Measurements from ENCODE around the gene BFSP2. TPM values are rescaled to one million over a fixed set of nuclear protein-coding genes. Genes with fewer than 3 reads are reported as not detected.

BFSP2 gene
- total RNA-seq, 2 donors from 2014 or later = not detected

DNA sequence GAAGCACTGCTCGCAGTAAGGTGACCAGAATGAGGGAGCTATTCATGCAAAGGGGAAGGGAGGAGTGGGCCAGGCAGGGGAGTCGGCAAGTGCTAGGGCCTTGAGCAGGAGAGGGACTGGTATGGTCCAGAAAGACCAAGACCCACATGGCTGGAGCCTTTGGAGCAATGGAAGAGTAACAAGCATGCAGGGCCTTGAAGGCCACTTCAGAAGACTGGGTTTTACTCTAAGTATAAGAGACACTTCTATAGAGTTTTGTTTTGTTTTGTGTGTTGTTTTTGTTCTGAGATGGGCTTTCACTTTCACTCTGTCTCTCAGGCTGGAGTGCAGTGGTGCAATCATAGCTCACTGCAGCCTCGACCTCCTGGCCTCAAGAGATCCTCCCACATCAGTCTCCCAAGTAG, 42.0 kb downstream of the BFSP2 start:
- H3K4me3 ChIP-seq = no peak overlapping the region

DNA sequence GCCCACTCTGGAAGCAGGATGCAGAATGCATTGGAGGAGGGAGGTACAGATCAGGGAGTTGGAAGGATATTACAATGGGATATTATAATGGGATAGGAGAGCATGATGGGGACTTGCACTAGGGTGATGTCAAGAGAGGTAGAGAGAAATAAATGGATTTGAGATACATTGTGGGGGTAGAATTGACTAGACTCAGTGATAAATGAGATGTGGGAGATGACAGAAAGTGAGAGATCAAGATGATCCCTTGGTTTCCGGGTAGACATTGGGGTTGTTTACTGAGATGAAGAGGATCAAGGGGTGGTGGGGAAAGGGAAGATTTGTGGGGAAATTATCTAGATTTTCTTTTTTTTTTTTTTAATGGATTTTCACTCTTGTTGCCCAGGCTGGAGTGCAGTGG, 42.7 kb downstream of the BFSP2 start:
- H3K9me3 ChIP-seq = no peaks in the 10 kb centered on the region
- H3K4me1 ChIP-seq = peaks cover 10% of the 10 kb centered on the region
- DNase-seq (no peak), ATAC-seq (no peak)
- intact Hi-C loops (cut with DNase I) = no loop called here
- H3K27me3 ChIP-seq = no peaks in the 10 kb centered on the region
- WGBS, 2 donors = 87 to 96% methylated on average over 1 of the region's 1 CpG
- H3K36me3 ChIP-seq (replicated peaks in 1 of 2; ENCODE audit: insufficient read depth in 1 of 2, low read depth in 2 of 2) = no peaks in the 10 kb centered on the region
- H3K4me3 ChIP-seq = no peak overlapping the region
- no peak for TF ChIP-seq POLR2A (IDR thresholded peaks at IDR 0.05)
- no peak for TF ChIP-seq CTCF (IDR thresholded peaks at IDR 0.05)
- H3K27ac ChIP-seq = no peak overlapping the region

More for the DNA sequence above, 42.0 kb downstream of the BFSP2 start:
- Histone ChIP-seq H3K27ac (no peak overlapping the region), H3K27me3 (no peaks in the 10 kb centered on the region), H3K9me3 (no peaks in the 10 kb centered on the region), H3K36me3 (replicated peaks in 1 of 2; ENCODE audit: insufficient read depth in 1 of 2, low read depth in 2 of 2) (no peaks in the 10 kb centered on the region), H3K4me1 (peaks cover 10% of the 10 kb centered on the region)
- 67 to 75% methylated on average over 3 of the region's 3 CpGs for WGBS, 2 donors
- no peak for ATAC-seq
- intact Hi-C loops (cut with DNase I) = no loop called here
- DNase-seq = no peak
- TF ChIP-seq CTCF (IDR thresholded peaks at IDR 0.05) = no peak
- TF ChIP-seq POLR2A (IDR thresholded peaks at IDR 0.05) = no peak

DNA sequence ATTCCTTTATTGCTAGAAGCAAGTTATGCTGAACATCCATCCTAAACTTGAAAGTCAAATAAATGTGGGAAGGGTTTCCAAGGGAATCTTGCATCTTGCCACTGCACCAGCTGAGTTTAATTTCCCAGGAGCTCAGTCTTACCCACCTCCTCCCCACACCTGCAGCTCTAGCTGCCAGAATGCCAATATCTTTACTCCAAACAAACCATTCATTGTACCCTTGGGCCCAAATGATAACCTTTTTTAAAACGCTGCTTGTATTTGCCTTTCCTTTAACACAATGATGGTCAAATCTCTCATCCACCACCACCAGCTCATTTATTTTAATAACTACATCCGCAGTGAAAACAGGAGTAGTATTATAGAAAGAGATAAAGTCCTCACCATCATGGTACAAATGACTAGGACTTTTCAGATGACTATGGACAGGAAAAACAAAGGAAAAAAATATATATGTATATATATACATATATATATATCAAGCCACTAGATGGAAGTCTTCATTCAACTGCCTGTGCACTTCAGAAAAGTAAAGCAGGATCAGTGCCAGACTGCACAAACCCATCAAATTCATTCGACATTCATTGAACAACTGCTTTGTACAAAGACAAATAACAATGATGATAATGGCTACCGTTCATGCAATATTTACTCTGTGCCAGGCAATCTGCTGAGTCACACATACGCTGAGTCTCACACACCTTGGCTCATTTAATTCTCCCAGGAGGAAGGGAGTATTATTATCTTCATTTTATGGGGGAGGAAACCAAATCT, 44.0 kb downstream of the BFSP2 start:
- H3K27me3 ChIP-seq = no peaks in the 10 kb centered on the region
- 9 to 15% methylated on average over 5 of the region's 5 CpGs for WGBS, 2 donors
- no peaks in the 10 kb centered on the region for H3K9me3 ChIP-seq
- H3K4me3 ChIP-seq = no peak overlapping the region
- H3K36me3 ChIP-seq (replicated peaks in 1 of 2; ENCODE audit: insufficient read depth in 1 of 2, low read depth in 2 of 2) = no peaks in the 10 kb centered on the region
- peaks cover 23% of the 10 kb centered on the region for H3K4me1 ChIP-seq
- TF ChIP-seq POLR2A (IDR thresholded peaks at IDR 0.05) (no peak), CTCF (IDR thresholded peaks at IDR 0.05) (peak in 3 of 7 experiments; percentile 7 to 11 (median 10))
- H3K27ac ChIP-seq = peak overlapping the region in 1 of 4 donors; percentile 35
- peak; percentile 50 to 75 (median 61) for DNase-seq
- intact Hi-C loops (cut with DNase I) = no loop called here
- ATAC-seq = peak; percentile 91

- intact Hi-C loops (cut with DNase I) = no loop called here
- DNase-seq (no peak), ATAC-seq (no peak)
These were observed 44.5 kb downstream of the BFSP2 start for GRCh38 chr3:133444423-133444774.

More at GRCh38 chr3:133444423-133444774, 44.5 kb downstream of the BFSP2 start:
- peaks cover 25% of the 10 kb centered on the region for H3K4me1 ChIP-seq
- H3K36me3 ChIP-seq (replicated peaks in 1 of 2; ENCODE audit: insufficient read depth in 1 of 2, low read depth in 2 of 2) = no peaks in the 10 kb centered on the region
- no peaks in the 10 kb centered on the region for H3K9me3 ChIP-seq
- WGBS, 2 donors = 76 to 82% methylated on average over 4 of the region's 4 CpGs
- H3K4me3 ChIP-seq = no peak overlapping the region
- H3K27ac ChIP-seq = peak overlapping the region in 1 of 4 donors; percentile 35
- TF ChIP-seq CTCF (IDR thresholded peaks at IDR 0.05) (no peak), POLR2A (IDR thresholded peaks at IDR 0.05) (no peak)
- H3K27me3 ChIP-seq = no peaks in the 10 kb centered on the region
